ENCODE results near the gene ASXL2.
"Not testable (repeated sequence)": the region's sequence is repeated elsewhere in the genome, so short reads cannot be mapped to it uniquely, and the experiment has no call there.

ASXL2 gene

DNA sequence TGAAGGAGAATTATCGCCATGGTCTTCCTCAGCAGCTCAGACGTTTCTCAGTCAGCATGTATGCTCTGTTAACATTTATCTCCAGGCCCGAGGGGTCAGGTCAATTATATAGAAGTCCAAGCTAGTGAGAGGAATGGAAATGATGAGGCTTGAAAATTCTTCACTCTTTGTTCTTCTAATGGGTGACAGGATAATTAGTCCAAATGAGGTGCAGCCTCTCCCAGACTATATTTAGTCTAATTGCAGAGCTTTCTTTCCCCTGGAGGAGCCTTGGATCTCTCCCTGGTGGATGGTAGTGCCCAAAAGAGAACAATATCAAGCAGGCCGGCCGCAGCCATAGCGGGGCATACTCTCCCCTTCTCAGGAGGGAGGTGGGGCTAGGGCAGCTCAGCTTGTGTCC is 153.5 kb downstream of the ASXL2 start:
- no peaks in the 10 kb centered on the region for H3K9me3 ChIP-seq (ENCODE audit: control insufficient read depth, low read length)
- DNase-seq, result no peak
- H3K27me3 ChIP-seq (replicated peaks; ENCODE audit: control insufficient read depth, insufficient read depth, low read length, poor library complexity, severe bottlenecking), result no peaks in the 10 kb centered on the region
- H3K27ac ChIP-seq (ENCODE audit: insufficient read depth, low read length, poor library complexity, severe bottlenecking), result no peak overlapping the region
- H3K4me3 ChIP-seq (ENCODE audit: insufficient read depth, low read depth, low read length, poor library complexity, severe bottlenecking), result no peak overlapping the region
- H3K36me3 ChIP-seq (ENCODE audit: control insufficient read depth, insufficient read depth, low read length), result no peaks in the 10 kb centered on the region
- no peaks in the 10 kb centered on the region for H3K4me1 ChIP-seq (ENCODE audit: control insufficient read depth, insufficient read depth, low read length, poor library complexity, severe bottlenecking)

DNA sequence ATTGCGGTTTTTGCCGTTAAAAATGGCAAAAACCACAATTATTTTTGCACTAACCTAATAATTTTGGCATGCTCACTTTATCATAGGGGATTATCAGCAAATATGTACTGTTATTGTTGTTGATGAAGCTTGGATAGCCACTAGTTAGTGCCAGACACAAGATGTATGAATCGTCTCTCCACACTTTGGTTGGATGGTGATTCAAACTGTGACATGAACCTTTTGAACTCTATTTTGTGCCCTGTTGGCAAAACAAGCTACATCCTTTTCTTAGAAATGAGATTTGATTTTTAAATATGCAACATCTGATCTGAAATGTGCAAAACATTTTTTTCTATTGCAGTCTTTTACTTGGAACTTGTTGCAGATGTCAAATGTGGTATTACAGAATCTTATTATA is 156.1 kb downstream of the ASXL2 start:
- no peaks in the 10 kb centered on the region for H3K27me3 ChIP-seq (replicated peaks; ENCODE audit: control insufficient read depth, insufficient read depth, low read length, poor library complexity, severe bottlenecking)
- H3K4me1 ChIP-seq (ENCODE audit: control insufficient read depth, insufficient read depth, low read length, poor library complexity, severe bottlenecking), result no peaks in the 10 kb centered on the region

GRCh38 chr2:25720575-25720974 is 157.7 kb downstream of the ASXL2 start:
- Histone ChIP-seq H3K27me3 (replicated peaks; ENCODE audit: control insufficient read depth, insufficient read depth, low read length, poor library complexity, severe bottlenecking) (no peaks in the 10 kb centered on the region), H3K36me3 (ENCODE audit: control insufficient read depth, insufficient read depth, low read length) (no peaks in the 10 kb centered on the region), H3K9me3 (ENCODE audit: control insufficient read depth, low read length) (no peaks in the 10 kb centered on the region), H3K27ac (ENCODE audit: insufficient read depth, low read length, poor library complexity, severe bottlenecking) (no peak overlapping the region), H3K4me3 (ENCODE audit: insufficient read depth, low read depth, low read length, poor library complexity, severe bottlenecking) (no peak overlapping the region), H3K4me1 (ENCODE audit: control insufficient read depth, insufficient read depth, low read length, poor library complexity, severe bottlenecking) (no peaks in the 10 kb centered on the region)
- no peak for DNase-seq

More for the DNA sequence above, 156.1 kb downstream of the ASXL2 start:
- no peak for DNase-seq
- Histone ChIP-seq H3K4me3 (ENCODE audit: insufficient read depth, low read depth, low read length, poor library complexity, severe bottlenecking) (no peak overlapping the region), H3K36me3 (ENCODE audit: control insufficient read depth, insufficient read depth, low read length) (no peaks in the 10 kb centered on the region), H3K27ac (ENCODE audit: insufficient read depth, low read length, poor library complexity, severe bottlenecking) (no peak overlapping the region), H3K9me3 (ENCODE audit: control insufficient read depth, low read length) (no peaks in the 10 kb centered on the region)

GRCh38 chr2:25714740-25715139 is 163.5 kb downstream of the ASXL2 start:
- Histone ChIP-seq H3K27me3 (replicated peaks; ENCODE audit: control insufficient read depth, insufficient read depth, low read length, poor library complexity, severe bottlenecking) (no peaks in the 10 kb centered on the region), H3K27ac (ENCODE audit: insufficient read depth, low read length, poor library complexity, severe bottlenecking) (no peak overlapping the region), H3K36me3 (ENCODE audit: control insufficient read depth, insufficient read depth, low read length) (no peaks in the 10 kb centered on the region), H3K9me3 (ENCODE audit: control insufficient read depth, low read length) (no peaks in the 10 kb centered on the region), H3K4me1 (ENCODE audit: control insufficient read depth, insufficient read depth, low read length, poor library complexity, severe bottlenecking) (no peaks in the 10 kb centered on the region), H3K4me3 (ENCODE audit: insufficient read depth, low read depth, low read length, poor library complexity, severe bottlenecking) (no peak overlapping the region)
- no peak for DNase-seq

DNA sequence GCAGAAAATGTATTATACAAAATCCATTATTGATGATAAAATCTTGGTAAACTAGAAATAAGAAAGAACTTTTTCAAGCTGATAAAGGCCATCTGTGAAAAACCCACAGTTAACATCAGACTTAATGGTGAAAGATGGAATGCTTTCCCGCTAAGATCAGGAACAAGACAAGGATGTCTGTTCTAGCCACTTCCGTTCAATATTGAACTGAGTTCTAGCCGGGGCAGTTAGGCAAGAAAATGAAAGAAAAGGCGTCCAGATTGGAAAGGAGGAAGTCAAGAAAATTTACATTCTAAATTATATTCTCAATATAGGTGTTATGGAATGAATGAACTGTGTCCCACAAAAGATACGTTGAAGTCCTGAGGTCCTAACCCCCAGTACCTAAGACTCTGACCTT is 165.8 kb downstream of the ASXL2 start:
- Histone ChIP-seq H3K27me3 (replicated peaks; ENCODE audit: control insufficient read depth, insufficient read depth, low read length, poor library complexity, severe bottlenecking) (no peaks in the 10 kb centered on the region), H3K36me3 (ENCODE audit: control insufficient read depth, insufficient read depth, low read length) (no peaks in the 10 kb centered on the region), H3K27ac (ENCODE audit: insufficient read depth, low read length, poor library complexity, severe bottlenecking) (no peak overlapping the region), H3K4me3 (ENCODE audit: insufficient read depth, low read depth, low read length, poor library complexity, severe bottlenecking) (no peak overlapping the region), H3K9me3 (ENCODE audit: control insufficient read depth, low read length) (no peaks in the 10 kb centered on the region), H3K4me1 (ENCODE audit: control insufficient read depth, insufficient read depth, low read length, poor library complexity, severe bottlenecking) (no peaks in the 10 kb centered on the region)
- DNase-seq, result no peak

DNA sequence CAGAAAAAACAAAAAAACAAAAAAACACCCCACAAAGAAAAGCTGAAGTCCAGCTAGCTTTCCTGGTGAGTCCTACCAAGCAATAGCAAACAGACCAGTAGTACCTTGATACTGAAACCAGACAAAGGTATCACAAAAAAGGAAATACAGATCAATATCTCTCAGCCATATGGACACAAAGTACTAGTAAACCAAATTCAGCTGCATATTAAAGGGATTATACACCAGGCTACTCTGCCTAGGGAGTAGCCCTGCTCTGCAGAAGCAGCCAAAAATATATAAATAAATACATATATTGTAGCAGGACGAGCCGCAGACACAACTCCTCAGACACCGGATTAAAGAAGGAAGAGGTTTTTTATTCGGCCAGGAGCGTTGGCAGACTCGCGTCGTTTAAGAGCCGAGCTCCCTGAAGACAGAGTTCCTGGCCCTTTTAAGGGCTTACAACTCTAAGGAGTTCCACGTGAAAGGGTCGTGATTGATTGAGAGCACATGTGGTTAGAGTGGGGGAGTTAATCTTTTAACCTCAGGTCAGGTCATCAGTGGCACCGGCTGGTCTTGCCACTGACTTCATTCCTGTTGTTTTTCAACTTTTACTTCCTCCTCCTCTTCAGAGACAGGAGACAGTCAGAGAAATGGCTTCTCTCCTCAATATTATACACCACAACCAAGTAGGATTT is 166.5 kb downstream of the ASXL2 start:
- Histone ChIP-seq H3K4me1 (ENCODE audit: control insufficient read depth, insufficient read depth, low read length, poor library complexity, severe bottlenecking) (no peaks in the 10 kb centered on the region), H3K27ac (ENCODE audit: insufficient read depth, low read length, poor library complexity, severe bottlenecking) (no peak overlapping the region), H3K27me3 (replicated peaks; ENCODE audit: control insufficient read depth, insufficient read depth, low read length, poor library complexity, severe bottlenecking) (no peaks in the 10 kb centered on the region), H3K4me3 (ENCODE audit: insufficient read depth, low read depth, low read length, poor library complexity, severe bottlenecking) (no peak overlapping the region), H3K9me3 (ENCODE audit: control insufficient read depth, low read length) (no peaks in the 10 kb centered on the region), H3K36me3 (ENCODE audit: control insufficient read depth, insufficient read depth, low read length) (no peaks in the 10 kb centered on the region)
- no peak for DNase-seq

- no peak for DNase-seq
- H3K4me3 ChIP-seq (ENCODE audit: insufficient read depth, low read depth, low read length, poor library complexity, severe bottlenecking), result no peak overlapping the region
- no peak overlapping the region for H3K27ac ChIP-seq (ENCODE audit: insufficient read depth, low read length, poor library complexity, severe bottlenecking)
- H3K4me1 ChIP-seq (ENCODE audit: control insufficient read depth, insufficient read depth, low read length, poor library complexity, severe bottlenecking), result no peaks in the 10 kb centered on the region
- H3K9me3 ChIP-seq (ENCODE audit: control insufficient read depth, low read length), result no peaks in the 10 kb centered on the region
- H3K27me3 ChIP-seq (replicated peaks; ENCODE audit: control insufficient read depth, insufficient read depth, low read length, poor library complexity, severe bottlenecking), result no peaks in the 10 kb centered on the region
- no peaks in the 10 kb centered on the region for H3K36me3 ChIP-seq (ENCODE audit: control insufficient read depth, insufficient read depth, low read length)
Observed at GRCh38 chr2:25710750-25711149, 167.5 kb downstream of the ASXL2 start.

GRCh38 chr2:25709349-25709748 is 168.9 kb downstream of the ASXL2 start:
- no peak for DNase-seq
- H3K36me3 ChIP-seq (ENCODE audit: control insufficient read depth, insufficient read depth, low read length), result no peaks in the 10 kb centered on the region
- no peaks in the 10 kb centered on the region for H3K4me1 ChIP-seq (ENCODE audit: control insufficient read depth, insufficient read depth, low read length, poor library complexity, severe bottlenecking)
- H3K9me3 ChIP-seq (ENCODE audit: control insufficient read depth, low read length), result no peaks in the 10 kb centered on the region
- no peak overlapping the region for H3K27ac ChIP-seq (ENCODE audit: insufficient read depth, low read length, poor library complexity, severe bottlenecking)
- H3K27me3 ChIP-seq (replicated peaks; ENCODE audit: control insufficient read depth, insufficient read depth, low read length, poor library complexity, severe bottlenecking), result no peaks in the 10 kb centered on the region
- no peak overlapping the region for H3K4me3 ChIP-seq (ENCODE audit: insufficient read depth, low read depth, low read length, poor library complexity, severe bottlenecking)

GRCh38 chr2:25707927-25708590 is 170.2 kb downstream of the ASXL2 start:
- no peaks in the 10 kb centered on the region for H3K4me1 ChIP-seq (ENCODE audit: control insufficient read depth, insufficient read depth, low read length, poor library complexity, severe bottlenecking)
- no peaks in the 10 kb centered on the region for H3K27me3 ChIP-seq (replicated peaks; ENCODE audit: control insufficient read depth, insufficient read depth, low read length, poor library complexity, severe bottlenecking)
- H3K4me3 ChIP-seq (ENCODE audit: insufficient read depth, low read depth, low read length, poor library complexity, severe bottlenecking), result no peak overlapping the region
- H3K27ac ChIP-seq (ENCODE audit: insufficient read depth, low read length, poor library complexity, severe bottlenecking), result no peak overlapping the region
- DNase-seq, result no peak
- H3K36me3 ChIP-seq (ENCODE audit: control insufficient read depth, insufficient read depth, low read length), result no peaks in the 10 kb centered on the region
- no peaks in the 10 kb centered on the region for H3K9me3 ChIP-seq (ENCODE audit: control insufficient read depth, low read length)

- not testable (repeated sequence) for DNase-seq; H3K4me1 ChIP-seq (ENCODE audit: control insufficient read depth, insufficient read depth, low read length, poor library complexity, severe bottlenecking); H3K4me3 ChIP-seq (ENCODE audit: insufficient read depth, low read depth, low read length, poor library complexity, severe bottlenecking); H3K27me3 ChIP-seq (replicated peaks; ENCODE audit: control insufficient read depth, insufficient read depth, low read length, poor library complexity, severe bottlenecking); H3K9me3 ChIP-seq (ENCODE audit: control insufficient read depth, low read length); H3K36me3 ChIP-seq (ENCODE audit: control insufficient read depth, insufficient read depth, low read length); H3K27ac ChIP-seq (ENCODE audit: insufficient read depth, low read length, poor library complexity, severe bottlenecking)
Observed at GRCh38 chr2:25705575-25705974, 172.7 kb downstream of the ASXL2 start.
